H1 (cell line): ENCODE results near the gene DMAC2. TPM values are rescaled to one million over a fixed set of nuclear protein-coding genes. Genes with fewer than 3 reads are reported as not detected.

Experiments
- CBX8 ChIP-seq: fragments of 300-800, 300-1000 bp; sonication (generic); IDR thresholded peaks from 2 replicates; pipeline ENCODE4 v1.7.1; 2016; ENCODE audit warnings: low read depth, low read length, borderline replicate concordance
- CHD1 ChIP-seq: IDR thresholded peaks from 2 replicates; pipeline ENCODE4 v1.6.1; 2012; ENCODE audit warnings: low read depth, low read length, improper control_type of control experiment
- GABPA ChIP-seq: IDR thresholded peaks from 2 replicates; pipeline ENCODE4 v1.6.1; 2011; ENCODE audit warnings: mild to moderate bottlenecking, low read length, moderate library complexity, borderline replicate concordance; ENCODE audit not compliant: insufficient read depth
- GTF2F1 ChIP-seq: IDR thresholded peaks from 2 replicates; pipeline ENCODE4 v1.6.1; 2012; ENCODE audit warnings: low read depth, low read length, improper control_type of control experiment, borderline replicate concordance
- SIX5 ChIP-seq: IDR thresholded peaks from 2 replicates; pipeline ENCODE4 v1.6.1; 2011; ENCODE audit warnings: mild to moderate bottlenecking, low read depth, low read length
- SUZ12 ChIP-seq: fragments of 200-600 bp; sonication (generic); IDR thresholded peaks from 2 replicates; pipeline ENCODE4 v1.6.1; 2012; ENCODE audit warnings: mild to moderate bottlenecking, inconsistent platforms, low read length, moderate library complexity, mixed read lengths
- TAF1 ChIP-seq: IDR thresholded peaks from 2 replicates; pipeline ENCODE4 v1.6.1; 2011; ENCODE audit warnings: mild to moderate bottlenecking, low read depth, low read length
- polyA plus RNA-seq, 7 experiments: library from polyadenylated mRNA; depleted of rRNA in 3 of 7; stranded (reverse) in 5 of 7; unstranded in 2 of 7; fragments of >200 nt in 5 of 7; fragments of 200-250 nt in 2 of 7; gene quantifications; 1 replicate in 5 of 7; 2 replicates in 1 of 7; 4 replicates in 1 of 7; pipeline versions ENCODE4 v1.2.1 to v1.2.3, GENCODE V29; 2011 to 2013; ENCODE audit warnings: missing spikeins in 2 of 7, mixed read lengths in 2 of 7
- total RNA-seq: library from RNA; stranded (reverse); fragmentation: NEBNext Ultra II Directional; extraction: Animal tissue kit (Norgen Biotek cat#: 25700); gene quantifications from 2 replicates; pipeline ENCODE4 v1.2.1, GENCODE V29; 2021
- TF ChIP-seq, protein P1 (sequence below): fragments of 300-600 bp; sonication (generic); IDR thresholded peaks from 2 replicates; pipeline ENCODE4 v1.7.1; 2012; ENCODE audit warnings: low read length, moderate library complexity, mild to moderate bottlenecking, inconsistent platforms; ENCODE audit not compliant: insufficient replicate concordance
- TF ChIP-seq, protein P2 (sequence below): IDR thresholded peaks from 2 replicates; pipeline ENCODE4 v1.6.1; 2011; ENCODE audit warnings: low read depth, mild to moderate bottlenecking, low read length; ENCODE audit not compliant: insufficient read depth

The DMAC2 gene
- total and polyA plus RNA-seq, 2 of the 8 experiments (the other 6 are each of a cell fraction or from before 2014, with no cell fraction given) = 86.8 to 170 TPM

DNA sequence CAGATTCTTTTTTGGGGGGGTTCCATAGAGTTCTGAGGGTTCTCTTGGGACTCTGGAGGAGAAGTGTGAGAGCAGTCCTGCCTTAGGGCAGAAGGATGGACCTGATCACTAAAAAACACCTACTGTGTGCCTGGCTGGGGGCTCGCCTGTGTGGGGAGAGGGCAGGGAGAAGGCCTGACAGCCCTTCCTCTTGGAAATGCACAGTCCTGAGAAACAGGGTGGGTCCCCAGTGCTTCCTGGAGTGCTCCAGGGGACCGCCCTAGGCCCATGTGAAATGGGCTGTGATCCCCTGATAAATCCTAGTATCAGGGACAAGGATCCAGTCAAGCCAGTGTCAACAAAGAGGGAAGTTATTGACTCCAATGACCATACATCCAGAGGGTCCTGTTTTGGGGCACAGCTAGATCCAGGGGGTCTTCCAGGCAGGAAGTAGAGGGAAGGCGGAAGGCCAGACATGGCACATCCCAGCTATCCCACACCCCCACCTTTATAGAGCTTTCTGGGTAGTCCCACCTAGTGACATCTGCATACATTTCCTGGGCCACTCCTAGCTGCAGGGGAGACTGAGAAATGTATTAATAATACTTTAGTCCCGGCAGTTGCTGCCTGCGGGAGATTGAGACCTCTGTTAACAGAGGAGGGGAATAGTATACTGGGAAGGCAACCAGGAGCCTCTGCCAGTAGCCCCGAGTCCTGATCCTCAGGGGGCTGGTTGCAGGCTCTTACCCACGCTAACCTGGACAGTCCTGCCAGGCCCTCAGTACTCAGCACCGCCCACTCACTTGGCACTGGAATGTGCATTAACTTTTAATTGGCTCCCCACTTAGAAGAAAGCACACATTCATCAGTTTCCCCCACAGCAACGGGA lies 28.4 kb downstream of the DMAC2 start (continued):
- TF ChIP-seq, protein P1, sequence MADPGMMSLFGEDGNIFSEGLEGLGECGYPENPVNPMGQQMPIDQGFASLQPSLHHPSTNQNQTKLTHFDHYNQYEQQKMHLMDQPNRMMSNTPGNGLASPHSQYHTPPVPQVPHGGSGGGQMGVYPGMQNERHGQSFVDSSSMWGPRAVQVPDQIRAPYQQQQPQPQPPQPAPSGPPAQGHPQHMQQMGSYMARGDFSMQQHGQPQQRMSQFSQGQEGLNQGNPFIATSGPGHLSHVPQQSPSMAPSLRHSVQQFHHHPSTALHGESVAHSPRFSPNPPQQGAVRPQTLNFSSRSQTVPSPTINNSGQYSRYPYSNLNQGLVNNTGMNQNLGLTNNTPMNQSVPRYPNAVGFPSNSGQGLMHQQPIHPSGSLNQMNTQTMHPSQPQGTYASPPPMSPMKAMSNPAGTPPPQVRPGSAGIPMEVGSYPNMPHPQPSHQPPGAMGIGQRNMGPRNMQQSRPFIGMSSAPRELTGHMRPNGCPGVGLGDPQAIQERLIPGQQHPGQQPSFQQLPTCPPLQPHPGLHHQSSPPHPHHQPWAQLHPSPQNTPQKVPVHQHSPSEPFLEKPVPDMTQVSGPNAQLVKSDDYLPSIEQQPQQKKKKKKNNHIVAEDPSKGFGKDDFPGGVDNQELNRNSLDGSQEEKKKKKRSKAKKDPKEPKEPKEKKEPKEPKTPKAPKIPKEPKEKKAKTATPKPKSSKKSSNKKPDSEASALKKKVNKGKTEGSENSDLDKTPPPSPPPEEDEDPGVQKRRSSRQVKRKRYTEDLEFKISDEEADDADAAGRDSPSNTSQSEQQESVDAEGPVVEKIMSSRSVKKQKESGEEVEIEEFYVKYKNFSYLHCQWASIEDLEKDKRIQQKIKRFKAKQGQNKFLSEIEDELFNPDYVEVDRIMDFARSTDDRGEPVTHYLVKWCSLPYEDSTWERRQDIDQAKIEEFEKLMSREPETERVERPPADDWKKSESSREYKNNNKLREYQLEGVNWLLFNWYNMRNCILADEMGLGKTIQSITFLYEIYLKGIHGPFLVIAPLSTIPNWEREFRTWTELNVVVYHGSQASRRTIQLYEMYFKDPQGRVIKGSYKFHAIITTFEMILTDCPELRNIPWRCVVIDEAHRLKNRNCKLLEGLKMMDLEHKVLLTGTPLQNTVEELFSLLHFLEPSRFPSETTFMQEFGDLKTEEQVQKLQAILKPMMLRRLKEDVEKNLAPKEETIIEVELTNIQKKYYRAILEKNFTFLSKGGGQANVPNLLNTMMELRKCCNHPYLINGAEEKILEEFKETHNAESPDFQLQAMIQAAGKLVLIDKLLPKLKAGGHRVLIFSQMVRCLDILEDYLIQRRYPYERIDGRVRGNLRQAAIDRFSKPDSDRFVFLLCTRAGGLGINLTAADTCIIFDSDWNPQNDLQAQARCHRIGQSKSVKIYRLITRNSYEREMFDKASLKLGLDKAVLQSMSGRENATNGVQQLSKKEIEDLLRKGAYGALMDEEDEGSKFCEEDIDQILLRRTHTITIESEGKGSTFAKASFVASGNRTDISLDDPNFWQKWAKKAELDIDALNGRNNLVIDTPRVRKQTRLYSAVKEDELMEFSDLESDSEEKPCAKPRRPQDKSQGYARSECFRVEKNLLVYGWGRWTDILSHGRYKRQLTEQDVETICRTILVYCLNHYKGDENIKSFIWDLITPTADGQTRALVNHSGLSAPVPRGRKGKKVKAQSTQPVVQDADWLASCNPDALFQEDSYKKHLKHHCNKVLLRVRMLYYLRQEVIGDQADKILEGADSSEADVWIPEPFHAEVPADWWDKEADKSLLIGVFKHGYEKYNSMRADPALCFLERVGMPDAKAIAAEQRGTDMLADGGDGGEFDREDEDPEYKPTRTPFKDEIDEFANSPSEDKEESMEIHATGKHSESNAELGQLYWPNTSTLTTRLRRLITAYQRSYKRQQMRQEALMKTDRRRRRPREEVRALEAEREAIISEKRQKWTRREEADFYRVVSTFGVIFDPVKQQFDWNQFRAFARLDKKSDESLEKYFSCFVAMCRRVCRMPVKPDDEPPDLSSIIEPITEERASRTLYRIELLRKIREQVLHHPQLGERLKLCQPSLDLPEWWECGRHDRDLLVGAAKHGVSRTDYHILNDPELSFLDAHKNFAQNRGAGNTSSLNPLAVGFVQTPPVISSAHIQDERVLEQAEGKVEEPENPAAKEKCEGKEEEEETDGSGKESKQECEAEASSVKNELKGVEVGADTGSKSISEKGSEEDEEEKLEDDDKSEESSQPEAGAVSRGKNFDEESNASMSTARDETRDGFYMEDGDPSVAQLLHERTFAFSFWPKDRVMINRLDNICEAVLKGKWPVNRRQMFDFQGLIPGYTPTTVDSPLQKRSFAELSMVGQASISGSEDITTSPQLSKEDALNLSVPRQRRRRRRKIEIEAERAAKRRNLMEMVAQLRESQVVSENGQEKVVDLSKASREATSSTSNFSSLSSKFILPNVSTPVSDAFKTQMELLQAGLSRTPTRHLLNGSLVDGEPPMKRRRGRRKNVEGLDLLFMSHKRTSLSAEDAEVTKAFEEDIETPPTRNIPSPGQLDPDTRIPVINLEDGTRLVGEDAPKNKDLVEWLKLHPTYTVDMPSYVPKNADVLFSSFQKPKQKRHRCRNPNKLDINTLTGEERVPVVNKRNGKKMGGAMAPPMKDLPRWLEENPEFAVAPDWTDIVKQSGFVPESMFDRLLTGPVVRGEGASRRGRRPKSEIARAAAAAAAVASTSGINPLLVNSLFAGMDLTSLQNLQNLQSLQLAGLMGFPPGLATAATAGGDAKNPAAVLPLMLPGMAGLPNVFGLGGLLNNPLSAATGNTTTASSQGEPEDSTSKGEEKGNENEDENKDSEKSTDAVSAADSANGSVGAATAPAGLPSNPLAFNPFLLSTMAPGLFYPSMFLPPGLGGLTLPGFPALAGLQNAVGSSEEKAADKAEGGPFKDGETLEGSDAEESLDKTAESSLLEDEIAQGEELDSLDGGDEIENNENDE = no peak
- no peak for TF ChIP-seq CHD1
- TF ChIP-seq GABPA = no peak
- no peak for TF ChIP-seq SUZ12
- TF ChIP-seq, protein P2, sequence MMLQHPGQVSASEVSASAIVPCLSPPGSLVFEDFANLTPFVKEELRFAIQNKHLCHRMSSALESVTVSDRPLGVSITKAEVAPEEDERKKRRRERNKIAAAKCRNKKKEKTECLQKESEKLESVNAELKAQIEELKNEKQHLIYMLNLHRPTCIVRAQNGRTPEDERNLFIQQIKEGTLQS = no peak
- no peak for TF ChIP-seq CBX8
- TF ChIP-seq TAF1 = no peak
- TF ChIP-seq SIX5 = no peak
- no peak for TF ChIP-seq GTF2F1
